ENCODE data around the gene SIMC1.

SIMC1 gene

GRCh38 chr5:176334031-176334770 is 96.0 kb downstream of the SIMC1 start:
- Histone ChIP-seq H3K9me3 (ENCODE audit: low read length) (no peaks in the 10 kb centered on the region), H3K36me3 (ENCODE audit: insufficient read depth, low read length) (peaks cover 25% of the 10 kb centered on the region), H3K27me3 (ENCODE audit: control insufficient read depth in 1 of 2, insufficient read depth in 2 of 2, low read length in 2 of 2) (no peaks in the 10 kb centered on the region), H3K9ac (ENCODE audit: low read length) (no peak overlapping the region), H3K27ac (ENCODE audit: low read depth, low read length) (no peak overlapping the region), H3K4me1 (ENCODE audit: insufficient read depth, low read length) (no peaks in the 10 kb centered on the region), H3K4me3 (ENCODE audit: low read depth in 1 of 2, low read length in 2 of 2) (no peak overlapping the region)

DNA sequence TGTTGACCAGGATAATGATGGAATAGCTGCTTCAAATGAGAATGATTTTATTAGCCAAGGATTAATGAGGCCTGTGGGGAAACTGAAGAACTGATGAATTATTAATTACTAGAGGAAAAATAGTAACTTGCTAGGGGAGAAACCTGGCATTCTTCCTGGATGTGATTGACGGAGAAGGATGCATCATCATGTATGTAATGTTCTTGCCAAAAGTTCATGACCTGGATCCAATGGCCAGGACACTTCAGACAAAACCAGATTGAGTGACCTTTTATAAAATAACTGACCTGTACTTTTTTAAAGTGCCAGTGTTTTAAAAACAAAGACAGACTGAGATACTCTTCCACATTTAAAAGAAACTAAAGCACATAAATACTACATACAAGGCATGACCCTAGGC is 99.7 kb downstream of the SIMC1 start:
- Histone ChIP-seq H3K4me1 (ENCODE audit: insufficient read depth, low read length) (no peaks in the 10 kb centered on the region), H3K27me3 (ENCODE audit: control insufficient read depth in 1 of 2, insufficient read depth in 2 of 2, low read length in 2 of 2) (no peaks in the 10 kb centered on the region), H3K9me3 (ENCODE audit: low read length) (no peaks in the 10 kb centered on the region), H3K9ac (ENCODE audit: low read length) (no peak overlapping the region), H3K36me3 (ENCODE audit: insufficient read depth, low read length) (peaks cover 29% of the 10 kb centered on the region), H3K27ac (ENCODE audit: low read depth, low read length) (no peak overlapping the region), H3K4me3 (ENCODE audit: low read depth in 1 of 2, low read length in 2 of 2) (no peak overlapping the region)

DNA sequence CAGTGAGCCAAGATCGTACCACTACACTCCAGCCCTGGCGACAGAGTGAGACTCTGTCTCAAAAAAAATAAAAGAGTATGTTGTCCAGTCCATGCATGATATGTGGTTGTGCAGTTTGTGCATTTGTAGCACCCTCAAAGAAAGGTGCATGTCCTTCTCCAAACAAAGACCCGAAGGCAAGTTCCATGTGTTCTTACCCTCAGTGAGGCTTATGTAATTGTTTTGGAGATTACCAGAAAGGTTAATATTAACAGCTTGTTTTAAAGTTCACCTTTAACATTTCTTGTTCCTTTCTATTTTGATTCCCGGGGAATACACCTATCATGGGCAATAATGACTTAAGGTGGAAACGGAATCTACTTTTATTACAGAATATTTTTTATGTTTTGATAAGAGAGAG is 101.1 kb downstream of the SIMC1 start:
- no peaks in the 10 kb centered on the region for H3K4me1 ChIP-seq (ENCODE audit: insufficient read depth, low read length)
- peaks cover 29% of the 10 kb centered on the region for H3K36me3 ChIP-seq (ENCODE audit: insufficient read depth, low read length)
- no peak overlapping the region for H3K4me3 ChIP-seq (ENCODE audit: low read depth in 1 of 2, low read length in 2 of 2)
- H3K27me3 ChIP-seq (ENCODE audit: control insufficient read depth in 1 of 2, insufficient read depth in 2 of 2, low read length in 2 of 2), result no peaks in the 10 kb centered on the region
- no peak overlapping the region for H3K9ac ChIP-seq (ENCODE audit: low read length)
- H3K9me3 ChIP-seq (ENCODE audit: low read length), result no peaks in the 10 kb centered on the region
- H3K27ac ChIP-seq (ENCODE audit: low read depth, low read length), result no peak overlapping the region

- Histone ChIP-seq H3K27me3 (ENCODE audit: control insufficient read depth in 1 of 2, insufficient read depth in 2 of 2, low read length in 2 of 2) (no peaks in the 10 kb centered on the region), H3K4me3 (ENCODE audit: low read depth in 1 of 2, low read length in 2 of 2) (no peak overlapping the region), H3K4me1 (ENCODE audit: insufficient read depth, low read length) (no peaks in the 10 kb centered on the region), H3K36me3 (ENCODE audit: insufficient read depth, low read length) (peaks cover 38% of the 10 kb centered on the region), H3K27ac (ENCODE audit: low read depth, low read length) (no peak overlapping the region), H3K9ac (ENCODE audit: low read length) (no peak overlapping the region), H3K9me3 (ENCODE audit: low read length) (no peaks in the 10 kb centered on the region)
Observed at GRCh38 chr5:176341325-176342157, 103.3 kb downstream of the SIMC1 start.

DNA sequence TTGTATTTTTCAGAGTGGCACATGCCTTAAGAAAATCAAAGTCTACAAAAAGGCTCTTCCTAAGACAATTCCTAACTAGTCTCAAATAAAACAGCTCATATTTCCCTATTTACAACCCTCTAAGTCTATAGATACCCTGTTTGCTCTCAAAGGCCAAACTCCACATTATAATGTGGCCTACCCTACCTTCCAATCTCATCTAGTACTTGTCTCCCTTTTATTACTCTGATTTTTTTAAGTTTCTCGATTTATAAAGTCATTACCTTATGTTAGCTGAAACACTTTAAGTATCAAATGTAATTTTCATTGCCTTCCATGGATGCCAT is 103.9 kb downstream of the SIMC1 start:
- no peak overlapping the region for H3K27ac ChIP-seq (ENCODE audit: low read depth, low read length)

DNA sequence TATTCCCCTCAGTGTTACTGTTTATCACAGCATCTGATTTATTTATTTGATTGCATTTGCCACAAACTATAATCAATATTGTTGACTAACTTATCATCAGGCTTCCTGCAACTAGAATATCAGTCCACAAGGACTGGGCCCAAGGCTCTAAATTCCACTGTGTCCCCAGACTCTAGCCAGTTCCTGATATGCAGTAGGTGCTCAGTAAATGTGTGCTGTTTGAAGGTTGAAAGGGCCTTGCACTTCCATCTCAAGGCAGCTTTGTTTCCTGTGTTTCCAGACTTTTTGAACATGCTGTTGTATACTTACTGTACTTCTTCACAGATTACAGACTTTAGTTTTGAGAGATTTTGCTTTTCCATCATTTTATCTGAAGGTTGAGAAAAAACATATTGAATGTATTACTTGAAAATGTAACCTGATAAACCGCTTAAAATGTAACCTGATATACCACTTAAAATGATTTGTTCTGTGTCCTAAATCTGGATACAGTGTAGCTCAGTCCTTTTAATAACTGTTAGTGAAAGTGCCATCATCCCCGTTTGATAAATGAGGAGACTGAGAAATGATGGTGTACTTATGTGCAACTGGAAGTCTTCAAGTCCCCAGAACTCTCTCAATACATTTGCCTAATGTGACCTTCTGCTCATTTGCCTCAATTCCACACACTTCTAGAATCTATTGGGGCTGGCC is 104.7 kb downstream of the SIMC1 start:
- Histone ChIP-seq H3K4me1 (ENCODE audit: insufficient read depth, low read length) (no peaks in the 10 kb centered on the region), H3K27me3 (ENCODE audit: control insufficient read depth in 1 of 2, insufficient read depth in 2 of 2, low read length in 2 of 2) (no peaks in the 10 kb centered on the region), H3K9me3 (ENCODE audit: low read length) (no peaks in the 10 kb centered on the region), H3K36me3 (ENCODE audit: insufficient read depth, low read length) (peaks cover 40% of the 10 kb centered on the region), H3K9ac (ENCODE audit: low read length) (no peak overlapping the region), H3K27ac (ENCODE audit: low read depth, low read length) (no peak overlapping the region), H3K4me3 (ENCODE audit: low read depth in 1 of 2, low read length in 2 of 2) (no peak overlapping the region)

More for the DNA sequence above, 103.9 kb downstream of the SIMC1 start:
- H3K9me3 ChIP-seq (ENCODE audit: low read length), result no peaks in the 10 kb centered on the region
- no peak overlapping the region for H3K9ac ChIP-seq (ENCODE audit: low read length)
- H3K27me3 ChIP-seq (ENCODE audit: control insufficient read depth in 1 of 2, insufficient read depth in 2 of 2, low read length in 2 of 2), result no peaks in the 10 kb centered on the region
- no peaks in the 10 kb centered on the region for H3K4me1 ChIP-seq (ENCODE audit: insufficient read depth, low read length)
- H3K4me3 ChIP-seq (ENCODE audit: low read depth in 1 of 2, low read length in 2 of 2), result no peak overlapping the region
- peaks cover 38% of the 10 kb centered on the region for H3K36me3 ChIP-seq (ENCODE audit: insufficient read depth, low read length)

GRCh38 chr5:176350416-176350815 is 112.2 kb downstream of the SIMC1 start:
- Histone ChIP-seq H3K36me3 (ENCODE audit: insufficient read depth, low read length) (peaks cover 78% of the 10 kb centered on the region), H3K27me3 (ENCODE audit: control insufficient read depth in 1 of 2, insufficient read depth in 2 of 2, low read length in 2 of 2) (no peaks in the 10 kb centered on the region), H3K4me3 (ENCODE audit: low read depth in 1 of 2, low read length in 2 of 2) (no peak overlapping the region), H3K4me1 (ENCODE audit: insufficient read depth, low read length) (no peaks in the 10 kb centered on the region), H3K9me3 (ENCODE audit: low read length) (no peaks in the 10 kb centered on the region), H3K27ac (ENCODE audit: low read depth, low read length) (no peak overlapping the region), H3K9ac (ENCODE audit: low read length) (no peak overlapping the region)

DNA sequence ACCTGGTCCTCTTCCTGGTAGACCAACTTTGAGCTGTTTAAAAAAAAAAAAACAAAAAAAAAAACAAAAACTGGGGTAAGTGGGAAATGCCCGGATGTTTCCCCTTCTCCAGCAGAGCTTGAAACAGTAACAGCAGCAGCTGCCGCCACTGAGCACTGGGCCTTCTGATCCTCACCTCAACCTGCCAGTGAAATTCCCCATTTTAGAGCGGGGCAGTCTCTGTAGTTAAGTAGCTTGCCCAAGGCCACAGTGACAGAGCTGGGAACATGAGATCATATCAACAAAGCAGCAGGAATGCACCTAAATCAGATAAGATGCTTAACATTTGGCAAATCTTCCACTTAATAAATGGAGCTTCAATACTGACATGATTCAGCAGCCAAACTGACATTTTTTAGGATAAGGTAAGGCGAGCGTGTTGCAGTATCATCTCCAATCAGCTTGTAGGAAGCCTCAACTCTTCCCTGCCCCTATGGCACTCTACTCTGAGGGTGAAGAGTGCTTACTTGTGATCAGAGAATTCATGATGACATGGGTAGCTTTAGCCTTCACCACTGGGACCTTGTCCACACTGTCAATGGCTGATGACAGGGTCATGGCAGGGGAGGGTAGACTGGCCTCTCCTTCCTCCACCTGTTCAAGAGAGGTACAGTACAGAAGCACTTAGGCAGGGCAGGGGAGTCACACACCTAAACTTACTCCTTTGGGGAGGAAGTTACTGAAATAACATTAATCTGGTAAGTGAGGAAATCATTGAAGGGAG is 114.1 kb downstream of the SIMC1 start:
- Histone ChIP-seq H3K36me3 (ENCODE audit: insufficient read depth, low read length) (peaks cover 80% of the 10 kb centered on the region), H3K27ac (ENCODE audit: low read depth, low read length) (no peak overlapping the region)

GRCh38 chr5:176353533-176353932 is 115.3 kb downstream of the SIMC1 start:
- no peaks in the 10 kb centered on the region for H3K9me3 ChIP-seq (ENCODE audit: low read length)
- H3K4me1 ChIP-seq (ENCODE audit: insufficient read depth, low read length), result no peaks in the 10 kb centered on the region
- no peak overlapping the region for H3K9ac ChIP-seq (ENCODE audit: low read length)
- H3K4me3 ChIP-seq (ENCODE audit: low read depth in 1 of 2, low read length in 2 of 2), result no peak overlapping the region
- H3K27ac ChIP-seq (ENCODE audit: low read depth, low read length), result no peak overlapping the region
- H3K36me3 ChIP-seq (ENCODE audit: insufficient read depth, low read length), result peaks cover 75% of the 10 kb centered on the region
- no peaks in the 10 kb centered on the region for H3K27me3 ChIP-seq (ENCODE audit: control insufficient read depth in 1 of 2, insufficient read depth in 2 of 2, low read length in 2 of 2)

More for the DNA sequence above, 114.1 kb downstream of the SIMC1 start:
- Histone ChIP-seq H3K9ac (ENCODE audit: low read length) (no peak overlapping the region), H3K4me1 (ENCODE audit: insufficient read depth, low read length) (no peaks in the 10 kb centered on the region), H3K9me3 (ENCODE audit: low read length) (no peaks in the 10 kb centered on the region), H3K4me3 (ENCODE audit: low read depth in 1 of 2, low read length in 2 of 2) (no peak overlapping the region), H3K27me3 (ENCODE audit: control insufficient read depth in 1 of 2, insufficient read depth in 2 of 2, low read length in 2 of 2) (no peaks in the 10 kb centered on the region)

GRCh38 chr5:176355400-176356178 is 117.4 kb downstream of the SIMC1 start:
- no peaks in the 10 kb centered on the region for H3K27me3 ChIP-seq (ENCODE audit: control insufficient read depth in 1 of 2, insufficient read depth in 2 of 2, low read length in 2 of 2)
- H3K4me3 ChIP-seq (ENCODE audit: low read depth in 1 of 2, low read length in 2 of 2), result no peak overlapping the region
- no peak overlapping the region for H3K27ac ChIP-seq (ENCODE audit: low read depth, low read length)
- H3K36me3 ChIP-seq (ENCODE audit: insufficient read depth, low read length), result peaks cover 60% of the 10 kb centered on the region
- no peak overlapping the region for H3K9ac ChIP-seq (ENCODE audit: low read length)
- H3K4me1 ChIP-seq (ENCODE audit: insufficient read depth, low read length), result peaks cover 9% of the 10 kb centered on the region
- H3K9me3 ChIP-seq (ENCODE audit: low read length), result no peaks in the 10 kb centered on the region

Measured in muscle layer of colon (tissue), 2 donors.